ENCODE results near the gene RSPH10B2.
"Not testable (repeated sequence)": the region's sequence is repeated elsewhere in the genome, so short reads cannot be mapped to it uniquely, and the experiment has no call there.

RSPH10B2 gene

GRCh38 chr7:6843654-6844053 is 89.8 kb downstream of the RSPH10B2 start:
- ATAC-seq = not testable (repeated sequence)

- ATAC-seq = not testable (repeated sequence)
Observed at GRCh38 chr7:6845971-6846449, 92.1 kb downstream of the RSPH10B2 start.

- ATAC-seq = not testable (repeated sequence)
Observed at GRCh38 chr7:6847751-6848150, 93.8 kb downstream of the RSPH10B2 start.

All from activated CD4-positive, CD25-positive, alpha-beta regulatory T cell treated with anti-CD3 and anti-CD28 coated beads, Interleukin-2, amount 50 U/mL, for 24 hours (primary cell).